ENCODE data around the gene NCKAP5L.
"Not testable (repeated sequence)": the region's sequence is repeated elsewhere in the genome, so short reads cannot be mapped to it uniquely, and the experiment has no call there.

Gene NCKAP5L

GRCh38 chr12:49776413-49776812 is 51.8 kb downstream of the NCKAP5L start:
- peak; percentile 75 for DNase-seq

- not testable (repeated sequence) for DNase-seq
Observed at GRCh38 chr12:49773102-49773501, 55.1 kb downstream of the NCKAP5L start.

DNA sequence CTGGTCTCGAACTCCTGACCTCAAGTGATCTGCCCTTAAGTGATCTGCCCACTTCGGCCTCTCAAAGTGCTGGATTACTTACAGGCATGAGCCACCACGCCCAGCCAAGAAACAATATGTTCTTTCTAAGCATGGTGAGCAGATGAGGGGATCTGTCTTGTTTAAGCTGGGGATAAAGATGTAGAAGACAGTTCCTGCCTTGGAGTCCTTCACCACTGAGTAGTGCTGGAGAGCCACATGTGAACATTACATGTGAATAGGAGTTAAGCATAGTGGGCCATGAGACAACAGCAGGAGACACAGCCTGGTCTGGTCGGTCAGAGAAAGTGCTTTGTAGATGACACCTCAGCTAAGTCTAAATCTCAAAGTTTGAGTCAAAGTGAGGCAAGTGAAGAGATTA is 60.9 kb downstream of the NCKAP5L start:
- no peak for DNase-seq

DNA sequence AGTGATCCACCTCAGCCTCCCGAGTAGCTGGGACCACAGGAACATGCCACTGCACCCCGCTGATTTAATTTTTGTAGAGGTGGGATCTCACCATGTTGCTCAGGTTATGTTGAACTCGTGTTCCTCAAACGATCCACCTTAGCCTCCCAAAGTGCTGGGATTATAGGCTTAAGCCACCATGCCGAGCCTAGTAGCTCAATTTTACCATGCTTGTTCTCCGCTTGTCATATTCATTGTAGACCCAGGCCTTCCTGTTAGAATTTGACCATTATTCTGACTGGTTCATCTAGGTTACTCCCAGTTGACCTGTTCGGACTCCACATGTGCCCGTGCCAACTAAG is 62.1 kb downstream of the NCKAP5L start:
- no peak for DNase-seq

DNA sequence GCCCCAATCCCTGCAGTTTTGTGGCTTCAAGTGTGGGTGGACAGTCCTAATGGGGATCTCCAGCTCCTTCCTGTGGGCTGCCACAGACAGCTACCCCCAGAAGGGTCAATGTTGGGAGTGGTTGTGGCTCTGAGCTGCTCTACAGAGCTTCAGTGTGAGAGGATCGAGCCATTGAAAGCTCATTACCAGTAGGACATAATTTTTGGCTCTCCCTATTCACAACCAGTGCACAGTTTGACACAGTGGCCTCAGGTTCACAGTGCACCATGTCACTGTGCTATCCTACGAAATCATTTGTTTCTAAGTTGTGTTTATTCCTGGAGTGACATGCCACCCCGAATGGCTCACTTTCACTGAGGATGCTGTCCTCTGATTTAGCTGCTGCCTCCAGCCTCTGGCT is 64.1 kb downstream of the NCKAP5L start:
- DNase-seq = no peak

- peak; percentile 40 for DNase-seq
Observed at GRCh38 chr12:49763006-49763591, 65.1 kb downstream of the NCKAP5L start.

DNA sequence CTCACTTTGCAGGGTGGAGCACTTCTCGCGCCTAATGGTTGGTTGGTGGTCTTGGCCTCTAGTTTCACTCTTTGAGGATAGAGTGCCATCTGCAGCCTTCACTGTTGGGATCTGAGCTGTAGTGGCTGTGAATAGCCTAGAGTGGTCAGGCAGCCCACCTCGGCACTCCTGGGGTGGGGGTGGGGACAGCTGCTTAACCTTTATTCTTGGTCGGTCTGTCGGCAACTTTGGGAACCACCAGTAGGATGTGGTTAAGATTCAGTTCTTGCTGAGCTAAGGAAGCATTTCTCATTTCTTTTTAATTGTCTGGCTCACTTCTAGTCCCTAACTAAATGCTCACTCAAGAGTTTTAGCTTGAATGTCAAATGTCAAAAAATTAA is 65.8 kb downstream of the NCKAP5L start:
- DNase-seq = no peak

DNA sequence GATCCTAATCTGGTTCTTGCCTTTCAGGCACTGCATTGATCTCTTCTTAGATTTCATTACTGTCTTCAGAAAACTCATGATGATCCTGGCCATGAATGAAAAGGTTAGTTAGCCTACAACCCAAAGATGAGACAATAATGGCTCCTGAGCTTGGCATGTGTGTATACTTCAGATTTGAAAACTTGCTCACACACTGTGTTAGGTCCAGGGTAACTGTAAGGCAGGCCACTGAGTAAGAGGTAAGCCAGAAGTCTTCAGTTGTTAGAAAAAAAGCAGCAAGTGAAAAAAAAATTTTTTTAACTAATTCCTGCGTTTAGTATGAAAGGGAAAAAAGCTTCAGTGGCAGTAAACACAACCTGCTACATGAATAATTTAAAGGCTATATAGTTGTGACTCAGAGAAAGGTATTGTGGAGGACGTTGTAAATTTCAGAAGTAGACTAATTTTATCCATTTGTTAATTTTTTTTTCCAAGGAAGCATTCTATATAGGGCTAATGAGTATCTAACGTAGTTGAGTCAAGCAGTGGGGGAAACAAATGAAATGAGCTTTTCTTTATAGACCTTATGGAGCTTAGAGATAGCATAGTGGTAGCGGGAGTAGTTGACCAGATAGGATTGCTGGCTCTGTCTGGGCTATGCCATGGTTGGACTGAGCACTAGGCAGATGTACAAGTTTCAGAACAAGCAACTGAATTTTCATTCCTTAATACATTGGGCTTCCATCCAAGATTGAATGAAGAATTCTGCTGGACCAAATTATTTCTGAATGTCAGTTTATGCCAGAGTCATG is 66.3 kb downstream of the NCKAP5L start:
- DNase-seq = no peak

- DNase-seq = no peak
Observed at GRCh38 chr12:49750996-49751393, 77.2 kb downstream of the NCKAP5L start.

- peak; percentile 83 for DNase-seq
Observed at GRCh38 chr12:49750027-49750995, 77.9 kb downstream of the NCKAP5L start.

DNA sequence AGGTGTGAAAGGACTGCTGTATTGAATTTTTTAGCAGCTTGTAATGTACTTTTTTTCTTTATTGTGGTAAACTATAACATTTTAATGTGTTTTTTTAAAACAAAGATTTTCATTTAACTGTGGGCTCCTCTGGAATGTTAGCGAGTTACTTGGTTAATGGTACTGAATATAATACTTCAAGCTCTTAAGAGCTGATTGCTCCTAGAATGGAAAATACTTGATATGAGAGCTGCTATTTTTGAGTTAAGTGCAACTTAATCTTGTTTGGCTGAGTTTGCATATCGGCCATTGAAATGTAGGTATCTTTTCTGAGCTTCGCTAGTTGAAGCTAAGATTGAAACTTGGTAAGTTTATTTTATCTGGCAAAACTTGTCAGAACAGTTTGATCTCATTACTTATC is 79.4 kb downstream of the NCKAP5L start:
- no peak for DNase-seq

- DNase-seq = peak; percentile 28
Observed at GRCh38 chr12:49748306-49748705, 79.9 kb downstream of the NCKAP5L start.

DNA sequence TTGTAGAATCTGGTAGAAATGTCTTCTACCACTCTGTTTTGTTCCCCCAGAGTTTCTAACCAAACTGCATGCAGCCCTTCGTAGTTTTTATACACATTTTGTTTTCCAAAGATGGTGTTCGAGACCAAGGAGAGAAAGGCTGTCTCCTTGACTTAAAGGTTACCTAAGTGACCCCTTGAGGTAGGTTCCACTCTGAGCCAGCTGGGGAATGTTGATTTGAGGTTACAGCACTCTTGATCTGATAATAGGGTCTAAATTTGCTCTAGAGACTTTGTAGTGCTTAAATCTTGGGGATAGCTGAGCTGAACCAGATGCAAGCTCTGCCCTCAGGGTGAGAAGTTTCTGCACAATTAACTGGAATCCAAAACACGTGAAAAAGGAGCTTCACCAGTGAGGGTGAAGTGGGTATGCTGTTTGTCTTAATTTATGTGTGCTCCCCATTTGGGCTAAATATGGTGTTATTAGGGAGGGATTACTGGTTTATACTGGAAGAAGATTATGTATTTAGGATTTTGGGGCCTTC is 83.8 kb downstream of the NCKAP5L start:
- no peak for DNase-seq

DNA sequence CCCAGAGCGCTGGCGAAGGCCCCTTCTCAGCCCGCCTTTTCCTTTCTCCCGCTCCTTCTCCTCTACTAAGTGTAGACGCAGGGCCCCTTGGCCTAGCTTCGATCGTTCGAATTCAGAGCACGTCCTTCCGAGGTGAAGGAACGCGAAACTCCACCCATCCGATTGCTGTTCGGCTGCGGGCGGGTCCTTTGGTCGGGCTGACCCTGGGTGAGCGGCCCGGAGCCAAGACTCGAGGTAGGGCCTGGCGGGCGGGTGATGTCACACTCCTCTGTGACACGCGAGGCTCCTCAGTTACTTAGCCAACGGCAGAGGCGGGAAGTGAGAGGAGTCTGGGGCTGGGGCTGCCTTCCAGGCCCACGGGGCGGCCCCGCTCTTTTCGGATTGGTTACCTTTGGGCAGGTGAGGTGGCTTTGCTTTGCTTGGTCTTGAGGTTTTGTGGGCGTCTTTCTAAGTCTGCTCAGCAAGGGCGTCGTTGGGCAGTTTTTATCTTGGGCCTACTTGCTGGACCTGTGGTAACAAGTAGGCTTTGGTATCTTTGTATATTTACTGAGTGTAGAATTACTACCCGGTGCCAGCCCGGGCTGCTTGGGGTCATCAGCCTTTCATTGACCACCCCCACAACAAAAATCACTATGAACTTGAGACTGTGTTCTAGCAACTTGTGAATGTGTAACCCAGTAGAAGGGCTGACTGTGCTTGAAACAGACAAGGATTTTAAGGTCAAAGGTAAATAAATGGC is 86.2 kb downstream of the NCKAP5L start:
- peak; percentile 87 for DNase-seq
